Mucosa of stomach (tissue), 1 donor: Measurements from ENCODE around the gene FIBCD1.

ENCODE experiments used
- H3K27me3 ChIP-seq: one replicate; pipeline ENCODE4 v1.7.0; 2013; ENCODE audit warnings: mild to moderate bottlenecking, low read length; ENCODE audit not compliant: control insufficient read depth, insufficient read depth
- H3K36me3 ChIP-seq: one replicate; pipeline ENCODE4 v1.7.0; 2013; ENCODE audit warnings: low read length; ENCODE audit not compliant: control insufficient read depth, insufficient read depth
- H3K4me1 ChIP-seq: one replicate; pipeline ENCODE4 v1.7.0; 2013; ENCODE audit warnings: mild to moderate bottlenecking, low read length; ENCODE audit not compliant: control insufficient read depth, insufficient read depth
- H3K4me3 ChIP-seq: one replicate; pipeline ENCODE4 v1.7.0; 2013; ENCODE audit warnings: low read length
- H3K9ac ChIP-seq: one replicate; pipeline ENCODE4 v1.7.0; 2013; ENCODE audit warnings: mild to moderate bottlenecking, low read length, moderate library complexity
- H3K9me3 ChIP-seq: one replicate; pipeline ENCODE4 v1.7.0; 2013; ENCODE audit warnings: mild to moderate bottlenecking, low read length, moderate library complexity; ENCODE audit not compliant: control insufficient read depth
- donor health status: Pancreatic carcinoma.

FIBCD1 gene

DNA sequence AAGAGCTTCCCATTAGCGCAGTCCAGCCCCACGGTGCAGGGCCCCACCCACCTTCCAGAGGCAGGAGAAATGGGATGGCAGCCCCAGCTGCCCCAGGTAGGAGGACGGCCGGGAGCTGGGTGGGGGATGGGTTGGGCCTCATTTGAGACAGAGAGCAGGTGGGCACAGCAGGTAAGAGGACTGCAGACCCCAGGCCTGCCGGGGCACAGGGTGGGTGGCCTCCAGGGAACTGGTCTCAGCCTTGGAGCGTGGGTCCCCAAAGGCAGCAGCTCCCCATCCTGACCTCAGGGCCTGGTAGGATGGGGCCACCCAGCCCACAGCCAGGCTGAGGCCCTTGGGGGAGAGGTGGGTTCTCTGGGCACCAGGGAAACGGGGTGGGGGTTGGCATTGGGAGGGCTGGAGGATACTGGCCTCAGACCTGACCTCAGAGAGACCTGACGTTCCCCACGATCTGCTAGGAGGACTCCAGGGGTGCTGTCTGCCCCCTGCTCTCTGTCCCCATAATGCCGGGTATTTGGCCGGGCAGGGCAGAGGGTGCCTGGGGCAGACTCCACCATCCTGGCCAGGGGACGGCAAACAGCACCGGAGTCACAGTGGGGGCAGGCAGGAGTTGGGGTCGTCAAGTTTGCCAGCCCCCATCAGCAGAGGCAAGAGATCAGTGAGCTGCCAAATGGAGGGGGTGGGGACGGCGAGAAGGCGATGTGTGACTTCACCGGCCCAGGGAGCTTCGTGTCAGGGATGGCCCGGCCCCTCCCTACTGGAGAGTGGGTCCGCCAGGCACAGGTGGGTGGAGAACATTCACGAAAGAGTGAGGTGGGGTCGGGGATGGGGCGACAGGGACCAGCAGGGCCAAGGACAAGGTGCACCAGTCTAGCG lies 35.6 kb downstream of the FIBCD1 start:
- Histone ChIP-seq H3K27me3 (peaks cover 27% of the 10 kb centered on the region), H3K36me3 (no peaks in the 10 kb centered on the region), H3K4me3 (no peak overlapping the region), H3K4me1 (peaks cover 1% of the 10 kb centered on the region), H3K9ac (no peak overlapping the region), H3K9me3 (no peaks in the 10 kb centered on the region)

DNA sequence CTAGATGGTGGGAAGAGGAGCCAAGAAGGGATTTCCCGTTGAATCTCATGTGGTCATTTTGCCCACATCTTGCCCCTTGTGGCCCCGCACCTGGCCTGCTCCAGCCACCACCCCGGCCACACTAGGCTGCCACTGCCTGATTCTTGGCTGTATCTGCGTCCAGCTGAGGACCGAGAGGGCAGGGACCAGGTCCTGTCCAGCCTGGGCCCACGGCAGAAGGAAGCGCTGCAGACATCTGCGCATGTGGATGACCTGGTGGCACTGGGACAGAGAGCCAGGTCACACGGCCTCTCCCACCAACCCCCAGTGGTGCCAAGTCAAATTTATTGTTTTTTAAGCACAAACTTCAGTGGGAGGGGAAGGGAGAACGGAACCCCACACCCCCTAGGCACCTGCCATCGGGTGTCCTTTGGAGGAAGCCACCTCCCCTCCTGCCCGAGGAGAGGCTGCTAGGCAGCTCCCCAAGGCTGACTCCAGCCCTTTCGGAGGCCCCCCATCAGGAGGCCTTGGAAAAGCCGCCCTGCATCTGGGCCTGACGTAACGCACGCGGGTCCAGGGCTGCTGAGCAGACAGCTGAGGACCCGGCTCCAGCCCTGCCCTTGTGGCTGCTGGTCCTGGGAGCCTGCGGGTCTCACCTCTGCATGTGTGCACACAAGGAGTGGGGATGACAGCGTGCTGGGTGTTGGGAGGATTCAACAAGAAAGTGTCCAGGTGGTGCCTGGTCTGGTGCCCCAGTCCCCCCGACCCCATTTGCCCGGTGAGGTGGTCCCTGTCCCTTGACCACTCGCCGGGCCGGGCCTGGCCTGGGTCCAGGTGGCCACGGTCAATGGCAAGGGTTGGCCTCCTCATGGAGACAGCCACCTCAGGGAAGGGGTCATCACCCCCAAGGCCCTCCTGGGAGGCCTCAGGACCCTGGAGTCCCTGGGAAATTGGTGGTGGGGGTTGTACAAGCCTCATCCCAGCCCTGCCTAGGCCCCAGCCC lies 36.6 kb downstream of the FIBCD1 start:
- peaks cover 31% of the 10 kb centered on the region for H3K27me3 ChIP-seq
- H3K4me1 ChIP-seq = peaks cover 4% of the 10 kb centered on the region
- no peaks in the 10 kb centered on the region for H3K9me3 ChIP-seq
- H3K9ac ChIP-seq = no peak overlapping the region
- H3K36me3 ChIP-seq = no peaks in the 10 kb centered on the region
- no peak overlapping the region for H3K4me3 ChIP-seq

DNA sequence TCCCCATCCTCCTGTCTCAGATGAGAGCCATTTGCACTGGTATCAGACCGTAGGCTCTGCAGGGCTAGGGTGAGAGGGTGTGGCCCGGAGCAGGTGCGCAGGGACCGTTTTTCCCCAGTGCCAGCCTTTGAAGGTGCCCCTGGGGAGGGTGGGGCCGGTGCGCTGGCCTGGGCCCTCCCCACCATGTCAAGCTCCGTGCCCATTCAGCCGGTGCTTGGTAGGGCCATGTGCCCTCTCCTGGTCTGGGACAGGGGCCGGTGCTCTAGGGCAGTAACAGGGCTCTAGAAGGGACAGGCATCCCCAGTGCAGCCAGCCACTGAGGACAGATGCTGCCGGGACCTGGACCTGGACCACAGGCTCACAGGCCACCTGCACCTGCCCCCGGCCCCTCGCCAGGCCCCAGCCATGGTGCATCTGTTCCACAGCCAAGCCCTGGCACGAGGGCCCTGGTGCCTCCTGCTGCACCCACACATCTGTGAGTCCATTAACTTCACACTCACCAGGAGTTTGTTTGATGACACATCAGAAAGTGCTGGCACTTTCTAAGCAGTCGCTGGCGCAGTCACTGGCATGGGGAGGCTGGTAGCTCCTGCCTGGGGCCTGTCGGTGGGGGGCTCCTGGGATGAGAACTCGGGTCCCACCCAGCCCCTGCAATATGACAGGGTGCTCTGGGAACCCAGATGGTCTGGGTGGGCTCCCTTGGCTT lies 37.4 kb downstream of the FIBCD1 start:
- Histone ChIP-seq H3K9me3 (no peaks in the 10 kb centered on the region), H3K4me3 (no peak overlapping the region), H3K9ac (no peak overlapping the region), H3K4me1 (peaks cover 4% of the 10 kb centered on the region), H3K27me3 (peaks cover 31% of the 10 kb centered on the region), H3K36me3 (no peaks in the 10 kb centered on the region)

DNA sequence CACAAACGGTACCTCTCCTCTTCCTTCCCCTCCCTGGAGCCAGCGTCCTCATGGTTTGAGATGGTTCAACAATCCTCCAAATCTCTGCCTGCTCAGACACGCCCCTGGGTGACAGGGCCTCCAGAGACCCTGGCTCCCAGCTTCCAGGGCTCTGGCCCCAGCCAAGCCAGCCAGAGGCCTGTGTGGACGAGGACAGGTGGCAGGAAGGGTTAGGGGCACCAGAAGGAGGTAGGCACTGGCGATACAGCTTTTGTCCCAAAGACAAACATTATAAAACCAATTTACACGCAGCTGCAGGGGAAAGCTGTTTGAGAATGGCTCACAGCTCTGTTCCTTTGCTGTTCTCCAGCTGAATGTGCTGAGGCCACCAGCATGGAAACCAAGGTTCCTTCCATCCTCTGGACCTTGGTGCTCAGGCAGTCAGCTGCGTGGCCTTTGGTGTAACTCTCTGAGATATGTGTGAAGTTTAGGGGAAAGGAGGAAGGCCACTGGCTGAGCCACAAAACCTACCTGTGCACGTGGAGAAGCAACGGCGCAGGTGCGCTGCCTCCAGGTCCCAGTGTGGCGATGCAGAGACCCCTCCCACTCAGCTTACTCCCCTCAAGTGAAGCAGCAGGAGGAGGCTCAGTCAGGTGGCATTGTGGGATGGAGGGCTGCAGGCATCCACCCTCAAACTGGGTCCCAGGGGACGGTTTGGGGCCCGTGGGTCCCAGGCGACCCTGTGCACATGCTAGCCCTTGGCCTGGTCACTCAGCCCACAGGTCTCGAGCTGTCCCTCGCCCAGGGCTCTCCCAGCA lies 38.1 kb downstream of the FIBCD1 start:
- Histone ChIP-seq H3K36me3 (no peaks in the 10 kb centered on the region), H3K9me3 (no peaks in the 10 kb centered on the region), H3K4me3 (no peak overlapping the region), H3K27me3 (peaks cover 31% of the 10 kb centered on the region), H3K9ac (no peak overlapping the region), H3K4me1 (peaks cover 4% of the 10 kb centered on the region)

DNA sequence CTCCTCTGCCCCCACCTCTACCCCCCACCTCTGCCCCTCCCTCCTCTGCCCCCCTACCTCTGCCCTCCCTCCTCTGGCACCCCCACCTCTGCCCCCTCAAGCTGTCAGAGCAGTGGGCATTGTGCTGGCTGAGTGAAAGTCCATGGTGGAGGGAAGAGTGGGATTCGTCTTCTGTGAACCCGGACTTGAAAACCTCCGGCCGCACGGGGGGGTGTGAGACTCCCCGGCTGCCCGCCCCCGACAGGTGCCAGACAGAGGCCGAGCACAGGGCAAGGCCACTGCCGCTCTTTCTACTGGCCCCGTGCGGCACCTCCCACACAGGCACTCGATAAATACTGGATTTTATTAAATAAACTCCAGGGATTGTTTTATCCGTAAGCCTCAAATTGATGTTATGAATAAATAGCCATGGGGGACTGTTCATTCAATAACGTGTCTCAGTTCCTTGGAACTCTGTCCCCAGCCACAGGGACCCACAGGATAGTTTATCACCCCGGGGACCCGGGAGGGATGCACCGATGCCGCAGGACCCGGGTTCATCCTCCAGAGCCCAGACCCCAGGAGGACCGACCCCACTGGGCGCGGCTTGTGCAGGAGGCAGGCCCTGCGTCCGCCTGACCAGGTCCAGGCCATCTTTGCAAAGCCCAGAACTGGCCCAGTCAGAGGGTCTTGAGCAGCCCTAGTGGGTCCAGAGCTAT lies 39.8 kb downstream of the FIBCD1 start:
- Histone ChIP-seq H3K36me3 (no peaks in the 10 kb centered on the region), H3K9ac (no peak overlapping the region), H3K4me3 (no peak overlapping the region), H3K27me3 (peaks cover 33% of the 10 kb centered on the region), H3K9me3 (no peaks in the 10 kb centered on the region), H3K4me1 (peaks cover 17% of the 10 kb centered on the region)

DNA sequence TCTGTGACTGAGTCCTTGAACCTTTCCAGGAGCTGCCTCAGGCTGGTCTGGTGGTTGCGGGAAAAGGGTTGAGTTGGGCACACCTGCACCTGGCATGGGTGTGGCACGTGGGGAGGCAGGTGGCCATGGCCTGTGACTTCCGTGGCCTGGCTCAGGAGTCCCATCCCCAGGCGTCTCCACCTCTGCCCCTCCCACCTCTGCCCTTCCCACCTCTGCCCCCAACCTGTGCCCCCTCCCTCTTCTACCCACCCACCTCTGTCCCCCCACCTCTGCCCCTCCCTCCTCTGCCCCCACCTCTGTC lies 40.5 kb downstream of the FIBCD1 start:
- Histone ChIP-seq H3K27me3 (peaks cover 33% of the 10 kb centered on the region), H3K9me3 (no peaks in the 10 kb centered on the region), H3K4me1 (peaks cover 24% of the 10 kb centered on the region), H3K4me3 (no peak overlapping the region), H3K36me3 (no peaks in the 10 kb centered on the region), H3K9ac (no peak overlapping the region)

DNA sequence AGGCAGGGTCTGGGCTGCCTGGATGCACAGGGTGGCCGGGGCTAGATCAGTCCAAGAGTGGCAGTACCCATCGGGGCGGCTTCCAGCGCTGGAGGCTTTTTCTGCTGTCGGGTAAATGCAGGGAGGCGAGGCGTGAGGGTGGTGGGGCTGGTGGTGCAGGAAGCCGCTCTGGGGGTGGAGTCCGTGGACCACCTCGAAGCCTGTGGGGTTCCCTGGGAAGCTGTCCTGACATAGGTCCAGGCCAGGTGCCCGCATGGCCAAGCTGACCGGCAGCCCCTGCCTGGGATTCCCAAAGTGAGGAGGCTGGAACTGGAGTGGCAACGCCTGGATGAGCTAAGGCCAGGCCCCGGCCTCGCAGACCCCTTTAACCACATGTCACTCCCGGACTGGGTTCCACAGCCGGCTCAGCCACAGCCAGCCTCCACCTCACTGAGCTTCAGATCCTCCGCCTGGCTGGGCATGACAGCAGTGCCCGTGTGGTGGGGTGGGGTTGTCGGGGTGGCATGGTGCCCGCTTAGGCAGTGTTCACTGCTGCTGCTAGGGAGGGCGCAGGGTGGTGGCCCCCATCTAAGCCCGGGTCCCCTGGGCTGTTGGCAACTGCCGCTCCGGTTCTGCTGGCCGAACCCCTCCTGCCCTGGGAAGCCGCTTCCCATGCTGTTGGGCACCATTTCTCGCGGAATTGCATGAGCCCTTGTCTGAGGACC lies 41.0 kb downstream of the FIBCD1 start:
- Histone ChIP-seq H3K27me3 (peaks cover 33% of the 10 kb centered on the region), H3K9ac (no peak overlapping the region), H3K4me1 (peaks cover 24% of the 10 kb centered on the region), H3K9me3 (no peaks in the 10 kb centered on the region), H3K36me3 (no peaks in the 10 kb centered on the region), H3K4me3 (no peak overlapping the region)

DNA sequence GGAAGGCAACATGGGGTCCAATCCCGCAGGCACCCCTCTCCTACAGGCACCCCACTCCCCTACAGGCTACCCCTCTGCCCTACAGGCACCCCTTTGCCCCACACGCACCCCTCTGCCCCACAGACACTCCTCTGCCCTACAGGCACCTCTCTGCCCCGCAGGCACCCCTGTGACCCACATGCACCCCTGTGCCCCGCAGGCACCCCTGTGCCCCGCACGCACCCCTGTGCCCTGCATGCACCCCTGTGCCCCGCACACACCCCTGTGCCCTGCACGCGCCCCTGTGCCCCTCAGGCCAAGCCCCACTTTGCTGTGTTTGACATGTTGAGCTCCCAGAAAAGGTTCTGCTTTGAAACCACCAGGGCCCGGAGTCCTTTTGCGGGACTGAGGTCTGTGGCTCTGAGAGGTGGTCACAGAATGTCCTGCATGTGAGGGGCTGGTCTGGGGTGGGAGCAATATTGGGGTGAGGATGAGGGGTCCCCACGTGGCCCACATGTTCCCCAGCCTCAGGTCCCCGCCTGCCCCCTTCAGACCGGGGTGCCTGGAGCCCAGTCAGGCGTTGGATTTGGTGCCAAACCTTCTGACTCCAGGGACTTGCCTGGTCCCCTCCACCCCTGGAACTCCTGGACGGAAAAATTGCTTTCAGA lies 41.8 kb downstream of the FIBCD1 start:
- H3K4me3 ChIP-seq = no peak overlapping the region
- H3K9me3 ChIP-seq = no peaks in the 10 kb centered on the region
- H3K9ac ChIP-seq = no peak overlapping the region
- H3K36me3 ChIP-seq = no peaks in the 10 kb centered on the region
- H3K27me3 ChIP-seq = peaks cover 28% of the 10 kb centered on the region
- H3K4me1 ChIP-seq = peaks cover 24% of the 10 kb centered on the region

DNA sequence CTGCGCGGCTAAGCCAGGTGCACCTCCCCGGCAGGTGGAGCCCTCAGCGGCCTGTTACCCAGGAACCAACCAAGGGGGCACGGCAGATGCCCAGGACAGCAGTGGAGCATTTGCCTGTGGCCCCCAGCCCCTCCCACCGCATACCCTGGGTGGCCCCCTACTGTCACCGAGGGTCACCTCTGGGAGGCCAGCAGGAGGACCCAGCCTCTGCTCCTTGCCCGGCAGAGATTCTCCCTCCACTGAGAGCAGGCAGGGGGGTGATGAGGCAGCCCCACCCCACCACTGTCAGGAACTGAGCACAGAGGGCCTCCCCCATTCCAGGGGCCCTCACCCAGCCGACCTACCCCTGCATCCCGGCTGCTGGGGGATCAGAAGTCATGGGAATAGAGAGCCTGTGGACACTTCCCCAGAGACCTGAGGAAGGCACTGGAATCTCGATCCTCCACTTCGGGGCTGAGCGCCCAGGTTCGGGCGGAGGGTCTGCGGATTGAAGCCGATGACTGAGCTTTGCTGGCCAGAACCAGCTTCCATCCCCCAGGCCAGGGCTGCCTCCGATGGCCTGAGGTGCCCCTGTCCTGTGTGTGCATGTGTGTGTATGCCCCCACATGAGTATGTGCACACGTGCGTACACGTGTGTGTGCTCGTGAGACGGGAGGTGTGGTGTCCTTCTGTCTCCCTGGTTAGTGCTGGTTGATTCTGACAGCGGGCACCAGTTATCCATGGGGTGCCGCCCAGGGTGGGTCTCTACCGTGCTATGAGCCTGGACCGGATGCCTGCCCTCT lies 42.6 kb downstream of the FIBCD1 start, which contains the start of gene QRFP:
Gene QRFP (minus strand): TSS at position 580 of the 782 bp plus-strand sequence. CDS start 2,974 bp downstream, outside the sequence.
- H3K36me3 ChIP-seq = no peaks in the 10 kb centered on the region
- no peak within 1 kb of the TSS for H3K4me3 ChIP-seq
- peaks cover 24% of the 10 kb centered on the region for H3K4me1 ChIP-seq
- peaks cover 24% of the 10 kb centered on the region for H3K27me3 ChIP-seq
- H3K9ac ChIP-seq = no peak within 1 kb of the TSS
- H3K9me3 ChIP-seq = no peaks in the 10 kb centered on the region
